Stimulated activated CD8-positive, alpha-beta memory T cell treated with anti-CD3 and anti-CD28 coated beads, Interleukin-2, amount 100 ng/mL, for 1 hour (primary cell): ENCODE results near the gene DDOST.

Experiments
- DNase-seq, 2 donors: peaks; one replicate each; pipeline ENCODE4 v3.0.0-alpha.2; 2020; ENCODE audit warnings: low read depth in 2 of 2

DDOST gene

DNA sequence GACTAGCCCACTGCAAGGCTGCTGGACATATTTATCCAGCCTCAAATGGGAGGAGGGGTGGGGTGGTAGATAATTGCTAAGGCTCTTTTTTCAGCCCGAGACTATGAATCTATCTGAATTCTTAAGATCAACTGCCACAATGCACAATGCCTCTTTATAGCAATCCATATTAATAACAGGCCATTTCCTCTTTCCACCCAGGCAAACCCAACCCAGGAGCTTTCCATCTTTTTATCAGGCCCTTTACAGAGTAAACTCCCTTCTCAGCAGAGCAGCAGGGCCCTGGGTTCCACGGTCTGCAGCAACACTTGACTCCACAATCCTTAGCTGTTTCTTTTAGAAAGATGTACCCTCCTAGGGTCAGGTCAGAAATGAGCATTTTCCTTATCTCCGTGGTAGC lies 806 bp downstream of the DDOST start:
- DNase-seq: no peak

DNA sequence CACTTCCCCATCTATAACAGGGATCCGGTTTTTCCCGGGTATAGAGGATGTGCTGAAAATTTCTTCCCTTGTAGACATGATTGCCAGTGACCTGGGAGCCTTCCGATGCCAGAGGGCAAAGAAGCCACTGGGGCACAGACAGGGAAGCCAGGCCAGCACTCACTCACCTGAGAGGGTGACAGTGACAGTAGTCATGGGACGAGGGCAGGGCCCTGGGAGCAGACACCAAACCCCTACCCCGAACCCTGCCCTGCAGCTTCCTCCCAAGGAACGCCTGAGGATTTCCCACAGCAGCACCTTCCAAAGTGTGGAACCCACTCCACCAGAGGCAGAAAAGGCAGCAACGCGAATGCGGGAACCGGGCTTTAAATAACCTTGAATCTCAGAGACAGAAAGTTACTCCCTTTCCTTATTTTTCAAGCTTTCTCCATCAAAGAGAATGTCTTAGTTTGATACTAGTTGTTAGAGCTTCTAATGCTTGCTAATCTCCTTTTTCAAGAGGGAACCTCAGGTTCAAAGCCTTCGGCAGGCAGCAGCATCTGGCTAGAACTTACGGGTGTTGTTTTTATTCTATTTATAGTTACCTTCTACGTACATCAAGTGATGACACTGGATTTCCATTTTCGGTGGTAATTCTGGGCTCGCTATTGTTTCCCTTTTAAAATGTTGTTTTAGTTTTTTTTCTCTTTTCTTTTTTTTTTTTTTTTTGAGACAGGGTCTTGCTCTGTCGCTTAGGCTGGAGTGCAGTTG lies 2.8 kb downstream of the DDOST start:
- DNase-seq: no peak

DNA sequence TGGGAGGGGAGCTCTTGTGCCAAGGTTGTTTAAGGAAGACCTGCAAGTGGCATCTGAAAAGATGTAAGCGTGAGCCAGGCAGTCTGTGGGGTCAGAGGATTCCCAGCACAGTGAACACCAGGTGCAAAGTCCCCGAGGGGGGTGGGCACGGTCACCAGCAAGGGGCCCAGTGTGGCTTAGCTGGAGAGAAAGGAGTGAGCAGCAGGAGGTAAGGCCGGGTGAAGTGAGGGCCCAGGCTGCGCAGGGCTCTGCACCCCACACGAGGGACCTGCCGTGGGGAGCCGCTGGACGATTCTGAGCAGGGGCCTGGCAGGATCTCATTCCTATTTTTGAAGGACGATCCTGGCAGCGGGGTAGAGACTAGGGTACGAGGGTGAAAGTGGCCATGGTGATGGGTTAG lies 4.1 kb downstream of the DDOST start:
- DNase-seq: no peak

DNA sequence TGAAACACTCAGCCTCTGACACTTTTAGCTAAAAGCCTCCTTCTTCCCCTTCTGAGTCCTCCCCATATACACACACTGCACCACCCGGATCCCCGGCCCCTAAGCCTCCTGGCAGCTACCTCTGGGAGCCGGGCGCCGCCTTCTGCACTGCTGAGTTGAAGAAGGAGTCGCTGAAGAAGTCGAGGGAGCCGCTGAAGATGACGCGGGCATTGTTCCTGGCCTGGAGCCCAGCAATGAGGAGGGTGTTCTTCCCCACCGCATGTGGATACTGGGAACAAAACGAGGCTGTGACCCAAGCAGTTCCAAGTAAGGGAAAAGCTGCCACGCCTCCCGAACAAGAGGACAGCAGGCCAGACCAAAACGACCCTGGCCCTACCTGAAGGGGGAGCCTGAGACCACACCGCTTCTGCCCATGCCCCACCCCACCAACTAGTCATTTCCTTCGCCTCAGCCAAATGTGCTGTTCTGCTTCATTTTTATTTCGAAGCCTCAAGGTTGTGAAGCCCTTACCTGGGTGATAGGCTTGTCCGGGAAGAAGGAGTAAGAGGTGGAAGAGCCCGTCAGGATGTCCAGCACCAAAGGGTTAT lies 7.0 kb downstream of the DDOST start:
- no peak for DNase-seq

DNA sequence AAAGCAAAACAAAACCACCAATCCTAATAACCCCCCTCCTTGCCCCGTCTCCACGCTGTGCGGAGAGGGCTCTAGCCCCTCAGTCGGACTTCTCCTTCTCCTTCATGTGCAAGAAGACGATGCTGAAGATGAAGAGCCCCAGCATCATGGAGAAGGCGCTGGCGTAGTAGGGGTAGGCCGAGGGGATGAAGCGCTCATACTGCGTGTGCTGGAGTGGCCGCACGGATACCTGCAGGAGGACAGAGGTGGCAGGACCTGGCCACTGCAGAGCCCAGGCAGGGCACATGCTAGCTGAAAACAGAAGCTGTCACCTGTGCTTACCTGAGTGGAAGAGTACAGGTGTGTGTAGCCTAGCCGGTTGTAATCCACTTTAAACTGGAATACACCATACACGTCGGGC lies 8.9 kb downstream of the DDOST start:
- DNase-seq: no peak

DNA sequence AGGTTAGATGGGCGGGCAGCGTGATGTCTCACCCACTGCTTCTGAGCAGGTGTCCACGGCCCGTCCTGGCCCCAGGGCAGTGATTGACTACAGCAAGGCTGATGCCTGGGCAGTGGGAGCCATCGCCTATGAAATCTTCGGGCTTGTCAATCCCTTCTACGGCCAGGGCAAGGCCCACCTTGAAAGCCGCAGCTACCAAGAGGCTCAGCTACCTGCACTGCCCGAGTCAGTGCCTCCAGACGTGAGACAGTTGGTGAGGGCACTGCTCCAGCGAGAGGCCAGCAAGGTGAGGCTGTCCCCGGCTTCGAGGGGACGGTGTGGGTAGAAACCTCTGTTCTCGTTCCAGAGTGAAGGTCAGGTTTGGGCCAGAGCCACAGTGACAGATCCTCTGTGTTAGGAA lies 12.2 kb downstream of the DDOST start:
- no peak for DNase-seq

DNA sequence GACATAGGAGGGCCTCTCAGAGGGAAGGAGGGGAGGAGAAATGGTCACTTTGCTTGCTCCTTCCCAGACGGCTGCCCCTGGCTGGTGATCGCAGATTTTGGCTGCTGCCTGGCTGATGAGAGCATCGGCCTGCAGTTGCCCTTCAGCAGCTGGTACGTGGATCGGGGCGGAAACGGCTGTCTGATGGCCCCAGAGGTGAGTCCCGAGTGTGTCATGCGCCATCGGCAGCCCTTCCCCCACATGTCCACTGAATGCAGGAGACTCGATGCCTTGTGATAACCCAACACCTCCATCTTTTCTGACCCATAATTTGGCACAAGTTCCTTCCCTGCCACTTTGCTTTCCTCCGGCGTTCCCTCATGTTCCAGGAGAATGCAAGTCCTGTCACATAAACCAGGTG lies 12.7 kb downstream of the DDOST start:
- no peak for DNase-seq

DNA sequence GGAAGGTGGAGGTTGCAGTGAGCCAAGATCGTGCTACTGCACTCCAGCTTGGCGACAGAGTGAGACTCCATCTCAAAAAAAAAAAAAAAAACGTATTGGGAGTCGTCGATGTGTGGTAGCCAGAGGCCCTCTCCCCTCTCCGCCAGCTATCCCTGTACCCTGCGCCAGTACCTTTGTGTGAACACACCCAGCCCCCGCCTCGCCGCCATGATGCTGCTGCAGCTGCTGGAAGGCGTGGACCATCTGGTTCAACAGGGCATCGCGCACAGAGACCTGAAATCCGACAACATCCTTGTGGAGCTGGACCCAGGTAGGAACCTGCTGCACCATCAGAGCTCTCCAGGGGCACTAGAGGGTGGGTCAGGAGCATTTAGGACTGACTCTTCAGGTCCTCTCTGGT lies 15.8 kb downstream of the DDOST start:
- no peak for DNase-seq

DNA sequence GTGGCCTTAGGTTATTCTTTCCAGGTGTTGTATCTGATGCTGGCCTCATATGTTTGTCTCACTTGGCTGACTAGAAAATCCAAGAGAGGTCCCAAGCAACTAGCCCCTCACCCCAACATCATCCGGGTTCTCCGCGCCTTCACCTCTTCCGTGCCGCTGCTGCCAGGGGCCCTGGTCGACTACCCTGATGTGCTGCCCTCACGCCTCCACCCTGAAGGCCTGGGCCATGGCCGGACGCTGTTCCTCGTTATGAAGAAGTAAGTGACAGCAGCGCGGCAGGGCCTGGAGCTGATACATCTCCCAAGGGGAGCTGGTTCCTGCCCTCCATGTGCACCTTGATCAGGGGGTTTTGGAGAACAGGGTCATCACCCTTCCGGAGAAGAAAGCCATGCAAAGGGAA lies 16.8 kb downstream of the DDOST start:
- no peak for DNase-seq

DNA sequence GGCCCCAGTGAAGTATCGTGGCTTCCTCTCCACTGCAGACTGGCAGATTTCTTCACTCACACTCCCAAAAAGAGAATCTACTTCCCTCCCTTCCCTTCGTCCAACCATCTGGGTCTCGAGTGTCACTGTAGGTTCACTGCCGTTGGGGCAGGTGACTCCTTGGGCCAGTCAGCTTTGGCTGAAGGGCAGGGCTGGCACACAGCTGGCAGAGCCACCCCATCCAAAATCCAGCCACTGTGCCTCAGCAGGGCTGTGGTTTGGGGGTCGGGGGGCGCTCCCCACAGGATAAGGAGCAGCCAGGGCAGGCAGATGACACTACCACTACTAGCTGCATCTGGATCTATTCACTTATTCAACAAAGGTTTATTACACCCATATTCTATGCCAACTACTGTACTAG lies 18.1 kb downstream of the DDOST start:
- DNase-seq: no peak

DNA sequence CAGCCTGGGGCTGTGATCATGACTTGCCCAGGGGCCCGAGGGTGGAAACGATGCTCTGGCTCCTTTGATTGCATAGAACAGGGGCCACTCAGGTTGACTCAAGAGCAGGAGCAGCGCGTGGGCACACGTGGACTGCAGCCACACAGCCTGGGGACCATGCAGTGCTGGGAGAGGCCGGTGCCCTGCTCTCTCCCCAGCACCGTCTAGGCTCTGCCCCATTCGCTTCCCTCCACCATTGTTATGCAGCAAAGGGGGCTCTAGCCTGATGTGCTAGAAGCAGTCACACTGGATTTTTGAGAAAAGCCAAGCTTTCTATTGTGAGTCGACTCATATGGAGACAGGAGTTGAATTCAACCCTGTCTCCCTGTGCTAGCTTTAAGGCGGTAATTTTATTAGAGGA lies 19.2 kb downstream of the DDOST start:
- DNase-seq: no peak

DNA sequence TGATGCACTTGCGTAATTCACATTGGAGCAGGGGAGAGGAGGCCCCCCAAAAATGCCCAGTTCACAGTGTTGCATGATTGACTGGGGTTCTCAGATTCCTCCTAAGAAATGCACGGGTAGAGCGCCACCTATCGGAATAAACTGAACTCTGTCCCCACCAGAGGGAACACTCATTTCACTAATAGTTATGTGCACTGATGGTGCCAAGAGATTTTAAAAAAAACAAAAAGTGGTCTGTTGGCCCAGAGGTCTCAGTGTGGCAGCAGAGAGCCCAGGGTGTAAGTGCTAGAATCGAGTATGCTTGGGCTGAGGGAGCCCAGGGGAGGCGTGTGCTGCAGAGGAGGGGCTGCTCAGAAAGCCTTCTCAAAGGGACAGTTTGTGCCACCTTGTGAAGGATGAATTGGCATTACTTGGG lies 21.0 kb downstream of the DDOST start:
- DNase-seq: peak in 1 of 2 donors; percentile 30

DNA sequence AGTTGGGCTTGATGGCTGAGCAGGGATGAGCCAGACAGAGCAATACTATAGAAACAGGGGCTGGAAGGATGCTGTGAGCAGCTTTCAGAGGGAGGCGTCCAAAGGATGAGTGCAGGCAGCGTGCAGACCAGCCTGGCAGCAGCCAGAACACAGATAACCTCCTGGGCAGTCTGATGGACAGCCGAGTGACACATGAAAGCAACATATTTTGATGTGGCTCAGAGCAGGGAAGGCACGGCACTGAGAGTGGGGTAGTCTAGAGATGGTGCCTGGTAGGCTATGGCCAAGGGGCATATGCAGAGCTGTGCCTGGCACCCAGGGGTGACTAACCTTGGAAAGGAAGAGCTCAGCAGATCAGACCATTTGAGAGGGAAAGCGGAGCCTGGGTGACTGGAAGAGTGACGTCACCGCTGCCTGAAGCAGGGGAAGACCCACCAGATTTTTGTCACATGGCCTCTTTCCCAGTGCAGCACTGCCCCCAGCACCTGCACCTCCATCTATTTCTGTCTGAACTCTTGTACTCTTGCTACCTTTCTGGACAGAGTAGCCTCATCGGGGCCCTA lies 24.3 kb downstream of the DDOST start:
- DNase-seq: no peak

DNA sequence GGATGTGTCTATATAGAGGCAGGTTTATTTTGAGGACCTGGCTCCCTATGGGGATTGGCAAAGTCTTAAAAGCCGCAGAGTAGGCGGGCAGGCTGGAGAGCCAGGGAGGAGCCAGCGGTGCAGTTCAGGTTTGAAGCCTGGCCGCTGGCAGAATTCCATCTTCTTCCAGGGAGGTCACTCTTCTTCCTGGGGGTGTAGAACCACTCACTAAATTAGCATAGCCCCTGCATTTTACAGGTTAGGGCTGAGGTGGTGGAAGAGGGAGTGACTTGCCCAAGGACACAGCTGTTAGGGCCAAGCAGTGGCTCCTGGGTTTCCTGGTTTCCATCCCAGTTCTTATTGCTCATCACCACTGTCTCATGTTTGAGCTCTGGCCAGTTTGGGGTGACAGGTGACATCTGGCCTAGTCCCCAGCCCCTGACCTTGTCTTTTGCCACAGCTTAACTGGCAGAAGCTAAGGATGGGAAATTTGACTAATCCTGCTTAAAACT lies 26.5 kb downstream of the DDOST start:
- no peak for DNase-seq

DNA sequence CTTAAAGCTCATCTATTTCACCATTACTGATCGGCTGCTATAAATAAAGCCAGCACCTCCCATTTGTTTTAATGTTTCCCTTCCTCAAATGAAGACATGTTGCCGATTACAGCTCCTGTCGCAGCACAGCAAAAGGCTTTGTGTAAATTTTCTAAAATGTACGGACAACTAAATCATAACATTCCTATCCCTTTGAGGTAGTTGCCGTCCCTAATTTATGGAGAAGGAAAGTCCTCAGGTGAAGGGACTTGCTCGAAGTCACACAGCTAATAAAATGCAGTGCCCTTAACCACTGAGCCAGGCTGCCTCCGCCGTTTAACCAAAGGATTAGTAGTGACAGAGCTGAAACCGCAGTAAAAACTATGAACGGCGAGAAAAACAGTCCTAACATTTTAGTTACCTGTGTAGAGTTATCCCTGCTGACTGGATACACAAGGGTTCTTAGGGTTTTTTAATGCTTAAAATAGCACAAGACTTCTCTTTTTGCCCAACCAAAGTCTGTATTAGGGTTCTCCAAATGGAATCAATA lies 27.0 kb downstream of the DDOST start:
- no peak for DNase-seq

DNA sequence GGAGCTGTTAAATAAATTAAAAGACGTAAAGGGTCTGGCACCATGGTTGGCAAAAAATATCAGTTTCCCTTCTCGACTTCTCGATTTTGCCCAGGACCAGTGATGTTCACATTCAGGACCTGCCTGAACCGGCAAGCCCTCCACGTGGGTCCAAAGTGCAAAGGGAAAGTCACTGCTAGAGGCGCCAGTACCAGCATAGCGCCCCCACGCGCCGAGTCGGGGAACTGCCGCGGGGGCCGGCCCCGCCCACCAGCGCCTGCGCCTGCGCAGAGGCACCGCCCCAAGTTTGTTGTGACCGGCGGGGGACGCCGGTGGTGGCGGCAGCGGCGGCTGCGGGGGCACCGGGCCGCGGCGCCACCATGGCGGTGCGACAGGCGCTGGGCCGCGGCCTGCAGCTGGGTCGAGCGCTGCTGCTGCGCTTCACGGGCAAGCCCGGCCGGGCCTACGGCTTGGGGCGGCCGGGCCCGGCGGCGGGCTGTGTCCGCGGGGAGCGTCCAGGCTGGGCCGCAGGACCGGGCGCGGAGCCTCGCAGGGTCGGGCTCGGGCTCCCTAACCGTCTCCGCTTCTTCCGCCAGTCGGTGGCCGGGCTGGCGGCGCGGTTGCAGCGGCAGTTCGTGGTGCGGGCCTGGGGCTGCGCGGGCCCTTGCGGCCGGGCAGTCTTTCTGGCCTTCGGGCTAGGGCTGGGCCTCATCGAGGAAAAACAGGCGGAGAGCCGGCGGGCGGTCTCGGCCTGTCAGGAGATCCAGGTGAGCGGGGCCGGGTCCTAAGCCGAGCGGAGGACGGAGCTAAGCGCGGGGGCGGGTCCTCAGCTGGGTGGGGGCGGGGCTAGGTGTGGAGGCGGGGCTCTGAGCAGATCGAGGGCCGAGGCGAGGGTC lies 27.7 kb downstream of the DDOST start, which contains the start of gene PINK1:
PINK1 (plus strand) TSS at position 269 of the 875 bp plus-strand sequence; CDS start at position 360, 91 bp downstream.
- DNase-seq: peak; percentile 72 to 77

DNA sequence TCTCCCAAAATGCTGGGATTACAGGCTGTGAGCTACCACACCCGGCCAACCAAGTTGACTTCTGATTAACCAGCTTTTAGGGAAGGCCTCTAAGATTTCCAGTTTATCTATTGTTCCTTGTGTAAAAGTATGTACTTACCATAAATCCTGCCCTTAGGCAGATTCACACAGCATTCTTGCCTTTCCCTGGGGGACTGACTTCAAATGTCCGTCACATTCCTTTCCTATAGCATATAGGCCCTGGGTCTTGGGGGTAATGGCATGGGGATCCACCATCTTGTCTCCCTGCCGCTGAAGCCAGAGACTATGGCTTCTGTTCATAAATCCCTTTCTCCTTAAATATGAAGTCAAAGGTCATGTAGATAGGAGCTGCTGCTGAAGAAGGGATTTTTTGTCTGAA lies 28.8 kb downstream of the DDOST start:
- DNase-seq: no peak

DNA sequence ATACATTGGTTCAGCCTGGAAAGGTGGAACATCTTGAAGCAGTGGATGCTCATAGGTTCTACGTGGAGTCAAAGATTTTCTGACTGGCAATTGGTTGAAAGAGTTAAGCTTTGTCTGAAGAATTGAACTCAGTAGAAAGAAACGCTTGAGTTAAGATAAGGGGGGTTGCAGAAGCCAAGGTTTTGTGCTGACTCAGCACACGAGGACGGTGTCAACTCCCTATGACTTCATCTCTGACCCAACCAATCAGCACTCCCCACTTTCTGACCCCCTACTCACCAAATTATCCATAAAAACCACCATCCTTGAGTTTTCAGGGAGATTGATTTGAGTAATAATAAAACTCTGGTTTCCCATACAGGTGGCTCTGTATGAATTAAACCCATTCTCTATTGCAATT lies 30.4 kb downstream of the DDOST start:
- DNase-seq: no peak

DNA sequence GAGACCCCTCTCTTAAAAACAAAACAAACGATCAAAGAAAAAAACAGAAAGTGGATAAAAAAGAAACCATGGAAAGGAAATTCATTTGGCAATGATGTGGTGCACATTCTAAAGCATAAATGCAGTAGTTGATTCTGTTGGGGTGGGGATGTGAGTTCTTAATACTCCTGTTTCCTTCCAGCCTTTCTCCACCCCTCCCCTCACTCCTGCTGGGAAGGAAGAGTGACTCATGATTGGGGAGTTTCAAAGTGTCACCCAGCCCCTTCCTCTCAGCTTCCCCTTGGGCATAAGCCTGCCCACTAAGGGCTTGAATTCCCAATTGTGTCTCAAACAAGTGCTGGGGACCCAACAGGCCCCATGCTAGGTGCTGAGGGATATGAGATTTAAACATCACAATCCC lies 34.6 kb downstream of the DDOST start:
- DNase-seq: no peak

DNA sequence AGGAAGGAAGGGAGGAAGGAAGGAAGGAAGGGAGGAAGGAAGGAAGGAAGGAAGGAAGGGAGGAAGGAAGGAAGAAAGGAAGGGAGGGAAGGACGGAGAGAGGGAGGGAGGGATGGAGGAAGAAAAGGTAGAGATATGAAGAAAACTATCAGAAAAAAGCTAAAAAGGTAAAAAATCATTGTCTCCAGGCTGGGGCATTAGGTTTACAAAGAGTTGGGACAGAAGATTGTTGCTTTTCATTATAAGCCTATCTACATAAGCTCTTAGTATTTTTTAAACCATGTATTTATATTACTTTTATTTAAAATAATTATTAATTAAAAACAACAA lies 35.1 kb downstream of the DDOST start:
- DNase-seq: no peak

DNA sequence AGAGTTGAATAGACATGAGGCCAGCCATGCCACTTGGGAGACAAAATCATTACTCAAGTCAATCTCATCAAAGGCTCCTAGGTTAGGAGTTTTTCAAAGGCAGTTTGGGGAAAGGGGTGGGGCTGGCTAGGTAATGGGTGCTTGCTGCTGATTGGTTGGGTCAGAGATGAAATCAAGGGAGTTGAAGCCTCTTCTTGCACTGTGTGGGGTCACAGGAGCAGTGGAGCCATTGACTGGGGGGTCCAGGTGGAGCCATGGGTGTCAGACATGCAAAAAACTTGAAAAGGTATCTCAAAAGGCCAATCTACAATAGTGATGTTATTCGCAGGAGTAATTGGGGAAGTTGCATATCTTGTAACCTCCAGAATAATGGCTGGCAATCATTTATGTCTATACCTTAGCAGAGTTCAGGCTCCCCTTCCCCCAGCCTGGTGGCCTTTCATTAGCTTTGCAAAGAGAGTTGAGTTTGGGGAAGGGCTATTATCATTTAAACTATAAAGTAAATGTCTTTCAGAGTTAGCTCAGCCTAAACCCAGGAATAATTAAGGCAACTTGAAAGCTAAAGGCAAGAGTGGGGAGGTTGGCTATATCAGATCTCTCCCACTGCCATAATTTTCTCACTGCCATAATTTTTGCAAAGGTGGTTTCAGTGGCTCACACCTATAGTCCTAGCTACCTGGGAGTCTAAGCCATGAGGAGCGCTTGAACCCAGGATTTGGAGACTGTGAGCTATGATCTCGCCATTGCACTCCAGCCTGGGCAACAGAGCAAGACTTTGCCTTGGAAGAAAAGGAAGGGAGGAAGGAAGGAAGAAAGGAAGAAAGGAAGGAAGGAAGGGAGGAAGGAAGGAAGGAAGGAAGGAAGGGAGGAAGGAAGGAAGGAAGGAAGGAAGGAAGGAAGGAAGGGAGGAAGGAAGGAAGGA lies 35.7 kb downstream of the DDOST start:
- DNase-seq: no peak
